ENCODE data around the gene PRPF19.

PRPF19 gene

DNA sequence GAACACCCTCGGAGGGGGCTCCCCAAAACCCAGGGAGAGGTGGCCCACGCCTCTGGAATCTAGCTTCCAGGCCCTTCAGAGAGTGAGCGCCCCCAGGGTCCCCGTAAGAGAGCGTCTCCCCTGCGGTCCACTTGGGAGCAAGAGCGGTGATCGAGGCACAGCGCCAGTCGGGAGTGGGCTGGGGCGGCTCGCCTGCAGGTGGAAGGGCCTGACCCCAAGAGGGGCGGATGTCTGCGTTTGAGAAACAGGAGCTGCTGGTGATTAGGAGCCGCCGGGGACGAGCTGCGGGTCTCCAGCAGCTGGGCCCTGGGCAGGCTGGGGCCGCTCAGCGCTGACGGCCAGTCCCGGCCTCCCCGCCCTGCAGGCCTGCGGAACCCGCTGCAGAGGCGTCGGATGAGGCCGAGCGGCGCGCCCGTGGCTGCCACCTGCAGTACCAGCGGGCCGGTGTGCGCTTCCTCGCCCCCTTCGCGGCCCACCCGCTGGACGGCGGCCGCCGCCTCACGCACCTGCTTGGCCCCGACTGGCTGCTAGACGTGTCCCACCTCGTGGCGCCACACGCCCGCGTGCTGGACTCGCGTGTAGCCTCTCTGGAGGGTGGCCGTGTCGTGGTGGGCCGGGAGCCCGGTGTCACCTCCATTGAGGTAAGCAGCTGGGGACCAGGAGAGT lies 27.9 kb upstream of the PRPF19 start:
- Mint-ChIP-seq H3K27ac (no peak overlapping the region), H3K9me3 (no peaks in the 10 kb centered on the region), H3K4me3 (no peak overlapping the region), H3K27me3 (peaks cover 42% of the 10 kb centered on the region), H3K36me3 (no peaks in the 10 kb centered on the region), H3K4me1 (no peaks in the 10 kb centered on the region)
- no peak for DNase-seq
- CTCF ChIA-PET = no interaction called here

DNA sequence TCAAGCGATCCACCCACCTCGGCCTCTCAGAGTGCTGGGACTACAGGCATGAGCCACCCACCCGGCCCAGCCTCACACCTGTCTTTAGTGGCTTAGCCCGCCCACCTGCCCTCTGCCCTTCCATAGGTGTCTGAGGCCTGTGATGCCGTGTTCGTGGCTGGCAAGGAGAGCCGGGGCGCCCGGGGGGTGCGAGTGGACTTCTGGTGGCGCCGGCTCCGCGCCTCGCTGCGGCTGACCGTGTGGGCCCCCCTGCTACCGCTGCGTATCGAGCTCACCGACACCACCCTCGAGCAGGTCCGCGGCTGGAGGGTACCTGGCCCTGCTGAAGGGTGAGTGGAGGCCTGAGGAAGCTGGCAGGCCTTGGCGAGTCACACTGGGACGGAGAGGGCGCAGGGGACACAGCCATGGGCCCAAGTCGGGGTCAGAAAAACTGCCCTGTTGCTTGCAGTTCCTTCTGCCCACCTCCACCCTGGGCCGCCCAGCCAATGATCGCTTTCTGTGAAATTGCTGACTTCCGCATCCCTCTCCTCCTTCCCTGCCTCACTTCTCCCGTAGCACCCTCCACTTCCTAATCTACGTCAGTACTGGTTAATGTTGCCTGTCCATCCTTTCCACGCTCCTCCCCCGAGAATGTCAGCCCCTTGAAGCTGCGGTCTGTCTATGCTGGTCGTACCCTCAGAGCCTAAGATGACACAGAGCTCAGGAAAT lies 27.2 kb upstream of the PRPF19 start:
- H3K27me3 Mint-ChIP-seq = peaks cover 49% of the 10 kb centered on the region
- no peak for DNase-seq
- CTCF ChIA-PET = interaction anchor here (0.9 kb wide), 1 partner anchor 28 kb away, joined by 3 read pairs; no protein-coding TSS in a partner anchor
- H3K4me3 Mint-ChIP-seq = no peak overlapping the region
- H3K27ac Mint-ChIP-seq = peak overlapping the region; percentile 24
- H3K36me3 Mint-ChIP-seq = no peaks in the 10 kb centered on the region
- H3K9me3 Mint-ChIP-seq = no peaks in the 10 kb centered on the region
- no peaks in the 10 kb centered on the region for H3K4me1 Mint-ChIP-seq

DNA sequence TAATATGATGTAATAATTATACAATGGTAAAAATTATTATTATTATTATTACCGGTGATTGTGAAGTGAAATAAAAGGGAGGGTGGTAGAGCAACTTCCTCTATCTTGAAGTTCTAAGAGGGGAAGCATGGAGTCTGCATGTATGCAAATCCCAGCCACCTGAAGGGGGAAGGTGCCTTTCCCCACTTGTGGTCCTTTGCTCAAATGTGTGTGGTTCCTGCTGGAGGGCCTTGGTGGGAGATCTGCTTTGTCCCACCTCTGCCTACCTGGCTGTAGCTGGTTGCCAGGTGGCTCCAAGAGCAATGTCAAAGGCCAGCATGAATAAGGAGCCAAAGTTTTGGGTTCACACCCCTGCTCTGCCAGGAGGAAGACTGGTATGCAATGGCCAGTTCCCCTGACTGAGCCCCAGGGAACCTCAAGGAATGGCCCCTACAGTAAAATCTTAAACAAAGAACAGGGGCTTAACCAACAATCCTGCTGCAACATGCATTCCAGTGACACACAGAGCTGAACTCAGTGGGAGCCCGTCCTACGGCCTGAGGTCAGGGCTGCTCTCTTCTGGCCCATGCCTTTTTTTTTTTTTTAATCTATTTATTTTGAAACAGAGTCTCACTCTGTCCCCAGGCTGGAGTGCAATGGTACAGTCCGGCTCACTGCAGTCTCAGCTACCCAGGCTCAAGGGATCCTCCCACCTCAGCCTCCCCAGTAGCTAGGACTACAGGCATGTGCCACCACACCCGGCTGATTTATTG lies 26.4 kb upstream of the PRPF19 start:
- Mint-ChIP-seq H3K27me3 (peaks cover 55% of the 10 kb centered on the region), H3K4me3 (no peak overlapping the region), H3K9me3 (no peaks in the 10 kb centered on the region), H3K36me3 (no peaks in the 10 kb centered on the region), H3K4me1 (no peaks in the 10 kb centered on the region), H3K27ac (peak overlapping the region; percentile 24)
- no peak for DNase-seq
- CTCF ChIA-PET = interaction anchor here (0.9 kb wide), 1 partner anchor 28 kb away, joined by 3 read pairs; no protein-coding TSS in a partner anchor

DNA sequence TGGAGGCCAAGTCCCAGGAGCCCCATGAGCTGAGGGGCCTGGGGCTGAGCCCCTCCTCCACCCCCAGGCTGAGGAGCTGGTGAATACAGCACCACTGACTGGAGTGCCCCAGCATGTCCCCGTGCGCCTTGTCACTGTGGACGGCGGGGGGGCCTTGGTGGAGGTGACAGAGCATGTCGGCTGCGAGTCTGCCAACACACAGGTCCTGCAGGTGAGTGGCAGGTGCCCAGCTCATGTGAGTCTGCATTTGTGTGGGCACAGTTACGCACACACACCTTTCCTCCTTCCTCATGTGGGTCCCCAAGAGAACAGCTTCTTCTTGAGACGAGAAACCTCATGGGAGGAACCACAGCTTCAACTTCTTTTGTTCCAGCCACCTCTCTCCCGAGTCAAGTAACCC lies 25.5 kb upstream of the PRPF19 start:
- CTCF ChIA-PET = no interaction called here
- Mint-ChIP-seq H3K9me3 (no peaks in the 10 kb centered on the region), H3K27ac (no peak overlapping the region)

DNA sequence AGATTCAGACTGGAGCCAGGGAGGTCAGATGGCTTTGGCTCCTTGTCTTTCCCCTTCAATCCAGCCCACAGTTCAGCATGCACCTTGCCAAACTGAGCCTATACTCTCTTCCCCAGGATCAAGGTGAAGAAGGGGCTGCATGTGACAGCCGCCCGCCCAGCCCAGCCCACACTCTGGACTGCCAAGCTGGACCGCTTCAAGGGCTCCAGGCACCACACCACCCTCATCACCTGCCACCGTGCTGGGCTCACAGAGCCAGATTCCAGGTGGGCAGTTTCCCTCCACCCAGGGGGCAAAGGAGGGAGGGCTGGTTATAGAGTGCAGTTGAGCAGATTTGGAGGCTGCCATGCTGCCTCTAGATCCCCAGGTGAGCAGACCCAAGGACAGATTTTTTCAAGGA lies 24.0 kb upstream of the PRPF19 start:
- no peaks in the 10 kb centered on the region for H3K9me3 Mint-ChIP-seq
- peaks cover 79% of the 10 kb centered on the region for H3K27me3 Mint-ChIP-seq
- no peak for DNase-seq
- no peak overlapping the region for H3K4me3 Mint-ChIP-seq
- no peaks in the 10 kb centered on the region for H3K36me3 Mint-ChIP-seq
- CTCF ChIA-PET = interaction anchor here (1.3 to 3.6 kb wide), 2 partner anchors 15 to 257 kb away, joined by 3 to 11 read pairs; no protein-coding TSS in a partner anchor
- H3K27ac Mint-ChIP-seq = no peak overlapping the region
- peaks cover under 1% of the 10 kb centered on the region for H3K4me1 Mint-ChIP-seq

More for the DNA sequence above, 25.5 kb upstream of the PRPF19 start:
- DNase-seq = no peak
- Mint-ChIP-seq H3K36me3 (no peaks in the 10 kb centered on the region), H3K4me1 (no peaks in the 10 kb centered on the region), H3K4me3 (no peak overlapping the region), H3K27me3 (peaks cover 63% of the 10 kb centered on the region)

DNA sequence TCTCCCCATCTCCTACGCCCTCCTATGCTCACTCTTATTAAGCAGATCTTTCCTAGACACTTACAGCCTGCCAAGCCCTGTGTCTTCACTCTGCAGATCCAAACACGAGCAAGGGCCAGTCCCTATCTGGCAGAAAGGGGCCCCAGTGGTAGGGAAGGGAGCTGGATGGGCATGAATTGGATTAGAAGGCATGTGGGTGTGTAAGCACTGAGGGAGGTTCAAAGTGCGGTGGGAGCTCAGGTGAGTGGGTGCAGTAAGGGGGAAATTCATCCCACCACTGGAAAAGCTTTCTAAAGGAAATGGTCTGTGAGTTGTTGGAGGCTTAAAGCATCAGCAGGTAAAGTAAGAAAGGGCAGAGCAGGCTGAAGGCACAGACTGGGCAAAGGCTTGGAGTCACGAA lies 23.4 kb upstream of the PRPF19 start:
- DNase-seq = no peak
- H3K4me1 Mint-ChIP-seq = peaks cover 6% of the 10 kb centered on the region
- CTCF ChIA-PET = interaction anchor here (1.3 to 3.6 kb wide), 2 partner anchors 14 to 258 kb away, joined by 3 to 11 read pairs; no protein-coding TSS in a partner anchor
- no peaks in the 10 kb centered on the region for H3K36me3 Mint-ChIP-seq
- peaks cover 84% of the 10 kb centered on the region for H3K27me3 Mint-ChIP-seq
- no peak overlapping the region for H3K4me3 Mint-ChIP-seq
- no peaks in the 10 kb centered on the region for H3K9me3 Mint-ChIP-seq
- no peak overlapping the region for H3K27ac Mint-ChIP-seq

DNA sequence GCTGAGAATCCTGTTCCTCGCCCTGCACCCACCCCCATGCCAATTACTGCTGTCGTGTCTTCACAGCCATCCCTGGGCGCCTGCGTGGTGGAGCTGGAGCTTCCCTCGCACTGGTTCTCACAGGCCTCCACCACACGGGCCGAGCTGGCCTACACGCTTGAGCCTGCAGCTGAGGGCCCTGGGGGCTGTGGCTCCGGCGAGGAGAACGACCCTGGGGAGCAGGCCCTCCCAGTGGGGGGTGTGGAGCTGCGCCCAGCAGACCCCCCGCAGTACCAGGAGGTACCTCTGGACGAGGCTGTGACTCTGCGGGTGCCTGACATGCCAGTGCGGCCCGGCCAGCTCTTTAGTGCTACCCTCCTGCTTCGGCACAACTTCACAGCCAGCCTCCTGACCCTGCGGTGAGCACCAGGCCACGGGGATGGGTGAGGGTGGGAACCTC lies 22.2 kb upstream of the PRPF19 start:
- H3K27ac Mint-ChIP-seq = no peak overlapping the region
- H3K4me1 Mint-ChIP-seq = peaks cover 10% of the 10 kb centered on the region
- H3K27me3 Mint-ChIP-seq = peaks cover 86% of the 10 kb centered on the region
- H3K4me3 Mint-ChIP-seq = no peak overlapping the region
- H3K36me3 Mint-ChIP-seq = peaks cover 2% of the 10 kb centered on the region
- H3K9me3 Mint-ChIP-seq = no peaks in the 10 kb centered on the region
- CTCF ChIA-PET = interaction anchor here (1.2 to 3.6 kb wide), 2 partner anchors 10 to 13 kb away, joined by 4 to 11 read pairs; no protein-coding TSS in a partner anchor
- DNase-seq = no peak

DNA sequence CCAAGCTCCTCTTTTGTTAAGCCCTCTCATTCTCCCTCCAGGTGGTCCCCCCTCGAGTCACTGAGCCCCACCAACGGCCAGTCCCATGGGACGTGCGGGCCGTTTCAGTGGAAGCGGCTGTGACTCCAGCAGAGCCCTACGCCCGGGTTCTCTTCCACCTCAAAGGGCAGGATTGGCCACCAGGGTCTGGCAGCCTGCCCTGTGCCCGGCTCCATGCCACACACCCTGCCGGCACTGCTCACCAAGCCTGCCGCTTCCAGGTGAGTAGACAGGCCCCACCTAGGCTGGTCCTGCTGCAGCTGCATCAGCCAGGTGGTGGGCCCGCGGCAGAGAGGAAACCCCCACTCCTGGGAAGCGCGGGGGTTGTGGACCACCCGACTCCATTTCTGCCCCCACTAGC lies 21.2 kb upstream of the PRPF19 start:
- peaks cover 10% of the 10 kb centered on the region for H3K4me1 Mint-ChIP-seq

DNA sequence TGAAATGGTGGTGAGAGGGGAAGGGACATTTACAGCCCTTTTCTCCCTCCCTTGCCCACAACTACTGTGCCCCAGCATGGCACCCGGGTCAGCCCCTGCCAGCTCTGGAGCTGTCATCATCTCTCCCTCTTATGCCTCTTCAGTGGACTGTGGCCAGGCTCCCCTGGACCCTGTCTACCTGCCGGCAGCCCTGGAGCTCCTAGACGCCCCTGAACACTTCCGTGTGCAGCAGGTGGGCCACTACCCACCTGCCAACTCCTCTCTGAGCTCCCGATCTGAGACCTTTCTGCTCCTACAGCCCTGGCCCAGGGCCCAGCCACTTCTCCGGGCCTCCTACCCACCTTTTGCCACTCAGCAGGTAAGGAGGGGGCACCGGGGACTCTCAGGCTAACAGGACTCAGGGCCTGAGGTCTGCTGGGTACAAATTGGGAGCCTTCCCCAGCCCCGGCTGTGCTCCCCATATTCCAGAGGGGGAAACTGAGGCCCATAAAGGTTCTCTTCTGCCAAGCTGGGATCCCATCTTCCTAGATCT lies 20.7 kb upstream of the PRPF19 start:
- no peak overlapping the region for H3K27ac Mint-ChIP-seq
- H3K4me1 Mint-ChIP-seq = peaks cover 10% of the 10 kb centered on the region
- CTCF ChIA-PET = no interaction called here
- no peaks in the 10 kb centered on the region for H3K9me3 Mint-ChIP-seq
- no peak for DNase-seq
- H3K4me3 Mint-ChIP-seq = no peak overlapping the region
- H3K36me3 Mint-ChIP-seq = peaks cover 13% of the 10 kb centered on the region
- H3K27me3 Mint-ChIP-seq = peaks cover 92% of the 10 kb centered on the region

More for the DNA sequence above, 21.2 kb upstream of the PRPF19 start:
- H3K36me3 Mint-ChIP-seq = peaks cover 8% of the 10 kb centered on the region
- CTCF ChIA-PET = interaction anchor here (1.2 kb wide), 1 partner anchor 9 kb away, joined by 4 read pairs; no protein-coding TSS in a partner anchor
- no peaks in the 10 kb centered on the region for H3K9me3 Mint-ChIP-seq
- H3K27me3 Mint-ChIP-seq = peaks cover 95% of the 10 kb centered on the region
- H3K27ac Mint-ChIP-seq = no peak overlapping the region
- no peak overlapping the region for H3K4me3 Mint-ChIP-seq
- DNase-seq = no peak

DNA sequence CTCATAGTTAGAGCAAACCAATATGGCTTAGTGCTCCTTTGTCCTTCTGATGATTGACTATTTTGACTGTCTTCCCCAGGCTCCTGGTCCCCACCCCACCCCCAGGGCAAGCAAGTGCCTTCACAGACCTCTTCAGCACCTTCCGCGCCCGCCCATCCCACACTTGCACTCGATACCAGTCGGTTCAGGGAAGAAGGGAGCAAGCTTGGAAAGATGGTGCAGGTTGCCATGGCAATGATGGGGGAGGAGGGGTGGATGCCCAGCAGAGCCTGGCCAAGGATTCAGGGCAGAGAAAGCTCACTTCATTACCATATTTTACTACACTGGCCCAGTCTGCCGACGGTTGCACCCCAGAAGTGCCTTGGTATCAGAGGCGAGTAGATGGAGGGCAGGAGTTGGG lies 20.1 kb upstream of the PRPF19 start:
- CTCF ChIA-PET = no interaction called here
- Mint-ChIP-seq H3K36me3 (peaks cover 15% of the 10 kb centered on the region), H3K27me3 (peaks cover 86% of the 10 kb centered on the region), H3K4me1 (peaks cover 10% of the 10 kb centered on the region), H3K4me3 (no peak overlapping the region), H3K27ac (no peak overlapping the region), H3K9me3 (no peaks in the 10 kb centered on the region)
- DNase-seq = no peak

DNA sequence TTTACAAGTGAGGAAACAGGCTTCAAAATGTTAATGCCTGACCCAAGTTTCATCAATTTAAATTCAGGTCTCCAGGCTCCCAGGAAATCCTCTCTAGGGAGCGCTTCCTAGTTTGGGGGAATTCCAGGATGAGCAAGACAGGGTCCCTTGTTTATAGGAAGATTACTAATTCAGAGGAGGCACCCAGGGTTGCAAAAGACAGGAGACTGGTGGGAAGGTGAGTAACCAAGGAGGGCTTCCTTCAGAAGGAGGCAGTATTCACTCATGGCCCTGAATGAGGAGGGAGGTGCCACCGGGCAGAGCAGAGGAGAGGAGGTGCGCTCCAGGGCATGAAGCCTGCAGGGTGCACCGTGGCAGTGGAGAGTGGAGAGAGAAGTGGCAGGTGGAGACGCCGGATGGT lies 19.5 kb upstream of the PRPF19 start:
- Mint-ChIP-seq H3K36me3 (peaks cover 18% of the 10 kb centered on the region), H3K4me3 (no peak overlapping the region), H3K27ac (no peak overlapping the region), H3K27me3 (peaks cover 80% of the 10 kb centered on the region), H3K4me1 (peaks cover 10% of the 10 kb centered on the region), H3K9me3 (no peaks in the 10 kb centered on the region)
- CTCF ChIA-PET = no interaction called here
- DNase-seq = no peak

DNA sequence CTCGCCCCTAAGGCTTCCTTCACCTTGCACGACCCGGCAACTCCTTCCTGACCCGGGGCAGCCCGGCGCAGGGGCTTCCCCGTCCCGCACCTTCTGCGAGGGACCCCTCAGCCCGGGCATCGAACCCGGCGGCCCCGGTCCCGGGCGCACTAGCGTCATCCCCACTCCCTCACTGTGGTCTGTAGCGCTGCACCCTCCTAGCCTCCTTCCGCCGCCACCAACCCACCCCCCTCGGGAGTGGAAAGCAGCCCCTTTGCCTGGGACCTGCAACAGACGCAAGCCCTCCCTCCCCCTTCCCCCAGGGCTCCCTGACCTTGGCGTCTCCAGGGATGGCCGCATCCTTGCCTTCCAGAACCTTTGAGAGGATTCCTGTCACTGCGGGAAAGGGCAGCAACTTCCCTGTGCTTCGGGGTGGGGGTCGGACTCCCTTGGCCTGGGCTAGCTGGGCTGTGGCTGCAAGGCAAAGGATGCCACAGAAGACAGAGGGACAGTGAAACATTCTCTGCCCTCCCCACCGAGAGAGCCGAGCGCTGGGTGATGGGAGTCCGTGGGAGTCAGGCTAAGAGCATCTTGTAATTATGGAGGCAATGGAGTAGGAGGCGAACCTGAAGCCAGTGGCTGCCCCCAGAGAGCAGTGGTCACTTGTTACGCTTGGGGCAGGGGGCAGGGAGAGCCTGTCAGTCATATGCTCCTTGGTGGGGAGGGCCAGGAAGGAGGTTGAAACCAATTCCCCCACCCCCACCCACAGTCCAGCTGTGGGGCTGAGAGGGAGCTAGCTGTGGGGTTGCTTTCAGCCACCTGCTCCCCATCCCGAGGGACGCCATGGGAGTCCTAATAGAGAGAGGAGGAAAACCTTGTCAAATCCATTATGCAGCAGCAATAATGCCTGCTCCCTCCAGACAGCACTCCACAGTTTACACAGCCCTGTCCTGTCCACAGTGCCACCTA lies 18.8 kb upstream of the PRPF19 start:
- H3K27ac Mint-ChIP-seq = no peak overlapping the region
- peaks cover 22% of the 10 kb centered on the region for H3K36me3 Mint-ChIP-seq
- CTCF ChIA-PET = no interaction called here
- peak overlapping the region; percentile 43 for H3K4me3 Mint-ChIP-seq
- H3K4me1 Mint-ChIP-seq = peaks cover 10% of the 10 kb centered on the region
- DNase-seq = no peak
- H3K9me3 Mint-ChIP-seq = no peaks in the 10 kb centered on the region
- H3K27me3 Mint-ChIP-seq = peaks cover 73% of the 10 kb centered on the region
